Progenitor cell of endocrine pancreas (in vitro differentiated cells): Measurements from ENCODE around the gene CMIP. TPM values are rescaled to one million over a fixed set of nuclear protein-coding genes. Genes with fewer than 3 reads are reported as not detected.
"Not testable (repeated sequence)": the region's sequence is repeated elsewhere in the genome, so short reads cannot be mapped to it uniquely, and the experiment has no call there.

ENCODE experiments used
- DNase-seq: peaks from one replicate; pipeline ENCODE4 v3.0.0; 2021; ENCODE audit warnings: low spot score; ENCODE audit not compliant: unreplicated experiment
- H3K27ac Mint-ChIP-seq: 2 replicates; pipeline ENCODE4 v1.8.0; 2021; ENCODE audit warnings: mild to moderate bottlenecking, moderate library complexity, mixed read lengths
- H3K27me3 Mint-ChIP-seq: 2 replicates; pipeline ENCODE4 v1.8.0; 2021; ENCODE audit warnings: mixed read lengths
- H3K36me3 Mint-ChIP-seq: 2 replicates; pipeline ENCODE4 v1.8.0; 2022; ENCODE audit warnings: mixed read lengths; ENCODE audit not compliant: insufficient read depth
- H3K4me1 Mint-ChIP-seq: 2 replicates; pipeline ENCODE4 v1.8.0; 2021; ENCODE audit warnings: low read depth, mixed read lengths
- H3K4me3 Mint-ChIP-seq: 2 replicates; pipeline ENCODE4 v1.8.0; 2021; ENCODE audit warnings: low read depth, mild to moderate bottlenecking, moderate library complexity, mixed read lengths
- H3K9me3 Mint-ChIP-seq: 2 replicates; pipeline ENCODE4 v1.8.0; 2021; ENCODE audit warnings: low read depth, mixed read lengths
- total RNA-seq: library from RNA; stranded (reverse); gene quantifications from 2 replicates; pipeline ENCODE4 v1.2.1, GENCODE V29; 2021
- TF ChIP-seq, protein P1 (sequence below): fragments of 200-600 bp; sonication (generic); IDR thresholded peaks from one replicate; pipeline ENCODE4 v1.5.0; 2021; ENCODE audit warnings: antibody characterized with exemption, mild to moderate bottlenecking; ENCODE audit not compliant: unreplicated experiment

Gene CMIP
- total RNA-seq, 1 donor from 2014 or later: 62.7 TPM

DNA sequence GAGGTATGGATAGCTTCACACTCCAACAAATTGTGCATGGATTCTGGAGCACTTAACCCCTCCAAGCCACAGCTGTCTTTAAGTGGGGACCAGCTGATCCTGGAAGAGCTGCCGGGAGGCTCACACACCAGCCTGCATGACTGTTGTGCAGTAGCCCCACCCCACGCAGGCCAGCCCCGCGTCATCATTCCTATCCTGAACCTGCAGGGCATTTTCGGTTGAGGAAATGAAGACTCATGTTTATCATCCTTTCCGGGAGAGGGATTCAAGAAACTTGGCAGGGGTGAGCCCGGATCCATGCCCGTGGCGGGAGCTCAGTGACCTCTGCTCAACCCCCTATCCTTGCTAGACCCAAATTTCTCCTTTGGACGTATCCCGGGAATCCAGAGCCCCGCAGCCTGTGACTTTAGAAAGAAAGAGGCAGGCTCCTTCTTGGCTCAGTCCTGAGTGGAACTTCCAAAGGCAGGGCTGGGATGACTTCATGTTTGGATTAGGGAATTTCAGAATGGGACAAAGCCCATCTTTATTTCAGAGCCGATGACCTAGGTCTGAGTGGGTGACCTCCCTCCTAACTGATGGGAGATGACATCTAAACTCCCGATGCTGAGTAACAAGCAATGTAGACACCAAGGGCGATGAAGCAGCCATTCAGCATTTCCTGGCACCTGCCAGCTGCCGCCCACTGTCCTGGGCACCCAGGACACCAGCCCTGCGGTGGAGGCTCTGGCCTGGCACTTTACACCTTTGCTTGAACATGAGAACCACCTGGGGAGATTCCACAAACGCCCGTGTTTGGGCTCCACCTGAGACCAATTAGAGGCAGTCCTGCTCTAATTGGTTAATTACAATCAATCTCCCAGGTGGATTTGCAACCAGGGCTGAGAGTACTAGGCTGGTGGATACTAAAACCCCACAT is 43.3 kb upstream of the CMIP start:
- H3K27me3 Mint-ChIP-seq: peaks cover 5% of the 10 kb centered on the region
- TF ChIP-seq, protein P1, sequence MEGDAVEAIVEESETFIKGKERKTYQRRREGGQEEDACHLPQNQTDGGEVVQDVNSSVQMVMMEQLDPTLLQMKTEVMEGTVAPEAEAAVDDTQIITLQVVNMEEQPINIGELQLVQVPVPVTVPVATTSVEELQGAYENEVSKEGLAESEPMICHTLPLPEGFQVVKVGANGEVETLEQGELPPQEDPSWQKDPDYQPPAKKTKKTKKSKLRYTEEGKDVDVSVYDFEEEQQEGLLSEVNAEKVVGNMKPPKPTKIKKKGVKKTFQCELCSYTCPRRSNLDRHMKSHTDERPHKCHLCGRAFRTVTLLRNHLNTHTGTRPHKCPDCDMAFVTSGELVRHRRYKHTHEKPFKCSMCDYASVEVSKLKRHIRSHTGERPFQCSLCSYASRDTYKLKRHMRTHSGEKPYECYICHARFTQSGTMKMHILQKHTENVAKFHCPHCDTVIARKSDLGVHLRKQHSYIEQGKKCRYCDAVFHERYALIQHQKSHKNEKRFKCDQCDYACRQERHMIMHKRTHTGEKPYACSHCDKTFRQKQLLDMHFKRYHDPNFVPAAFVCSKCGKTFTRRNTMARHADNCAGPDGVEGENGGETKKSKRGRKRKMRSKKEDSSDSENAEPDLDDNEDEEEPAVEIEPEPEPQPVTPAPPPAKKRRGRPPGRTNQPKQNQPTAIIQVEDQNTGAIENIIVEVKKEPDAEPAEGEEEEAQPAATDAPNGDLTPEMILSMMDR: no peak
- DNase-seq: no peak
- no peaks in the 10 kb centered on the region for H3K9me3 Mint-ChIP-seq
- H3K27ac Mint-ChIP-seq: no peak overlapping the region
- peaks cover 3% of the 10 kb centered on the region for H3K4me1 Mint-ChIP-seq
- H3K4me3 Mint-ChIP-seq: no peak overlapping the region
- no peaks in the 10 kb centered on the region for H3K36me3 Mint-ChIP-seq

DNA sequence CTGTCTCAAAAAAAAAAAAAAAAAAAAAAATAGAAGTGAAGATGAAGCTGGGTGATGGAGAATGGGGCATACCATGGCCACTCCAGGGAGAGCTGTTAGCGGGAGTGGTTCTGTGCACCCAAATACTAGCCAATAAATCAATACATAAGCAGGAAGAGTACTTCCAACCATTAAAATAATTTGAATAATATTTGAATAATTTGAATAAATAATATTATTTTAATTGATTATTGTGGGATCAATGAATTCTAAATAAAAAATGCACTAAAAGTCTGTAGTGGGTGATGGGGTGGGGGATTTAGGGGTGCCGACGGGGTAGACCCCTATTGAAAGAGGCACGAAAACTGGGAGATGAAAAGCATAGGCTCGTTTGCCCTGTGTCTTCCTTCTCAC is 41.4 kb upstream of the CMIP start:
- Mint-ChIP-seq H3K9me3 (no peaks in the 10 kb centered on the region), H3K36me3 (no peaks in the 10 kb centered on the region), H3K4me1 (peaks cover 3% of the 10 kb centered on the region), H3K4me3 (no peak overlapping the region), H3K27ac (no peak overlapping the region), H3K27me3 (peaks cover 5% of the 10 kb centered on the region)
- no peak for DNase-seq
- TF ChIP-seq, protein P1: no peak

DNA sequence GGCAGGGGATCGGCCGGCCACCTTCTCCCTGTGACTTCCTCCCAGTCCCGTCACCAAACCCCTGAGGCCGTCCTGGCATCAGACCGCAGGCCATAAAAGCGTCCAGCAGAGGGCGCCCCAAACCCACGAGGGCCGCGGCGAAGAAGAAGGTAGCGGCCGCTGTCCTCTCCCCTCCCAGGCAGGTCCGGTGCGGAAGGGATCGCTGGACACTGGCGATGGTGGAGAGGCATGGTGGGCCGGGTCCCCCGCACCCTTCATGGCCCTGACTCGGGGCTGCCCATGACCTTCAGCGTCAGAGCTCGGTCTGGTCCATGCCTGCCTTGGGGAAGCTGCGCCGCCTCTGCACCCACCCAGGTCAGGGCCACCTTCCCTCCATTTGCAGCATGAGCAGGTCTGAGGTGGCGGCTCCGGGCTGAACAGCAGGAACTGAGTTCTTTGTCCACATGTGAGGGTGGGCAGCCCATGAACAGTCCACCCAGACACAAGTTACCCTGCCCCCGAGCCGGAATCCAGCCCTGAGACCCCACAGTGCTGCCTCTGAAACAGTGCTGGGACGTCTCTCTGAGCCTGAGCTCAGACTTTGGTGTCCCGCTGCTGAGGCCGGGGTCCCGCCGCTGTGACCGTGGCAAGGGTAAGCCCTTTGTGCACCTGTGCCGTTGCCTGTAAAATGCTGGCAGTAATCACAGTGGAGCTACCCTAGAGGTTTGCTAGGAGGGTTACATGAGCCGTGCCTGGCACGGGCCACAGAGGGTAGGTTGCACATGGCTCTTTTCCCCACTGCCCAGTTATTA is 40.8 kb upstream of the CMIP start:
- no peaks in the 10 kb centered on the region for H3K36me3 Mint-ChIP-seq
- H3K9me3 Mint-ChIP-seq: no peaks in the 10 kb centered on the region
- H3K4me1 Mint-ChIP-seq: peaks cover 3% of the 10 kb centered on the region
- peaks cover 5% of the 10 kb centered on the region for H3K27me3 Mint-ChIP-seq
- no peak overlapping the region for H3K27ac Mint-ChIP-seq
- H3K4me3 Mint-ChIP-seq: no peak overlapping the region
- peak; percentile 88 for DNase-seq
- TF ChIP-seq, protein P1: peak; percentile 99

DNA sequence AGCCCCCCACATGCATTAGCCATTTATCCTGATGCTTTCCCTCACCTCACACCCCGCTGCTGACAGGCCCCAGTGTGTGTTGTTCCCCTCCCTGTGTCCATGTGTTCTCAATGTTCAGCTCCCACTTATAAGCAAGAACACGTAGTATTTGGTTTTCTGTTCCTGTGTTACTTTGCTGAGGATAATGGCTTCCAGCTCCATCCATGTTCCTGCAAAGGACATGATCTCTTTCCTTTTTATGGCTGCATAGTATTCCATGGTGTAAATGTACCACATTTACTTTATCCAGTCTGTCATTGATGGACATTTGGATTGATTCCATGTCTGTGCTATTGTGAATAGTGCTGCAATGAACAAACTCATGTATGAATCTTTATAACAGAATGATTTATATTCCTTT is 39.6 kb upstream of the CMIP start:
- Mint-ChIP-seq H3K27ac (peak overlapping the region; percentile 45), H3K27me3 (peaks cover 14% of the 10 kb centered on the region)
- H3K4me1 Mint-ChIP-seq, H3K9me3 Mint-ChIP-seq, H3K4me3 Mint-ChIP-seq, H3K36me3 Mint-ChIP-seq, DNase-seq: not testable (repeated sequence)

DNA sequence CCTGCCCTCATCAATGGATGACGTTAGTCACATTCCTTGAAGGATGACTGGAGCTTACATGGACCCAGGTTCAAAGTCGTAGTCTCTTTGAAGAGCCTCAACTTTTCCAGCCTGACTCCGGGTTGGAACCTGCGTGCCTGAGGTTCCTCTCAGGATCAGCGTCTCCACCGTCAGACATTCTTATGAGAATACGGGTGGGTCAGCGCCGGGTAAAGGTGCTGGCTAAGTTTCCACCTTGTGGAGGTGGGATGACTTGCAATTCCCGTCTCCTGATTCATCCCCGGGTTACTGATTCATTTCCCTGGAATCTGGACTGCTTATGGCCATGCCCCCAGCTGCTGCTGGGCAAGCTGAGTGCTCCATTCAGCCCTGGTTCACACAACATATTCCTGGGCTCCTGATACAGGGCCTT is 38.9 kb upstream of the CMIP start:
- Mint-ChIP-seq H3K36me3 (no peaks in the 10 kb centered on the region), H3K27me3 (peaks cover 15% of the 10 kb centered on the region), H3K4me3 (no peak overlapping the region), H3K4me1 (peaks cover 3% of the 10 kb centered on the region), H3K9me3 (no peaks in the 10 kb centered on the region), H3K27ac (peak overlapping the region; percentile 84)
- DNase-seq: peak; percentile 12
- TF ChIP-seq, protein P1: peak; percentile 38
